ENCODE results near the gene PATJ. TPM values are rescaled to one million over a fixed set of nuclear protein-coding genes. Genes with fewer than 3 reads are reported as not detected.

The PATJ gene
- total RNA-seq, 1 experiment from 2014 or later = 72.2 TPM

- H3K36me3 Mint-ChIP-seq (ENCODE audit: insufficient read depth, unreplicated experiment) = peaks cover 50% of the 10 kb centered on the region
- peak overlapping the region; percentile 36 for H3K27ac Mint-ChIP-seq (ENCODE audit: unreplicated experiment)
- no peak for DNase-seq
- TF ChIP-seq CTCF (IDR thresholded peaks at IDR 0.05; ENCODE audit: unreplicated experiment) = no peak
- H3K9me3 Mint-ChIP-seq (ENCODE audit: low read depth, unreplicated experiment) = no peaks in the 10 kb centered on the region
- peaks cover 37% of the 10 kb centered on the region for H3K4me1 Mint-ChIP-seq (ENCODE audit: low read depth, unreplicated experiment)
- H3K27me3 Mint-ChIP-seq (ENCODE audit: unreplicated experiment) = no peaks in the 10 kb centered on the region
- CTCF ChIA-PET = no interaction called here
- BruUV-seq (replicated peaks) = no TSS peak
- H3K4me3 Mint-ChIP-seq (ENCODE audit: low read depth, unreplicated experiment) = no peak overlapping the region
- intact Hi-C loops (cut with micrococcal nuclease; ENCODE audit: unreplicated experiment) = loop anchor here (1.0 kb wide), 1 partner anchor 7 kb away; no protein-coding TSS in a partner anchor
Measured at GRCh38 chr1:61746813-61747212, 4.5 kb downstream of the PATJ start.

GRCh38 chr1:61748566-61748965, 6.3 kb downstream of the PATJ start:
- CTCF ChIA-PET = no interaction called here
- intact Hi-C loops (cut with micrococcal nuclease; ENCODE audit: unreplicated experiment) = no loop called here
- Mint-ChIP-seq H3K36me3 (ENCODE audit: insufficient read depth, unreplicated experiment) (peaks cover 34% of the 10 kb centered on the region), H3K4me1 (ENCODE audit: low read depth, unreplicated experiment) (peaks cover 31% of the 10 kb centered on the region), H3K4me3 (ENCODE audit: low read depth, unreplicated experiment) (no peak overlapping the region), H3K9me3 (ENCODE audit: low read depth, unreplicated experiment) (no peaks in the 10 kb centered on the region), H3K27me3 (ENCODE audit: unreplicated experiment) (no peaks in the 10 kb centered on the region), H3K27ac (ENCODE audit: unreplicated experiment) (no peak overlapping the region)
- no peak for DNase-seq
- no TSS peak for BruUV-seq (replicated peaks)
- no peak for TF ChIP-seq CTCF (IDR thresholded peaks at IDR 0.05; ENCODE audit: unreplicated experiment)

- BruUV-seq (replicated peaks) = no TSS peak
- CTCF ChIA-PET = interaction anchor here (0.5 kb wide), 1 partner anchor 149 kb away, joined by 3 read pairs; no protein-coding TSS in a partner anchor
- Mint-ChIP-seq H3K9me3 (ENCODE audit: low read depth, unreplicated experiment) (no peaks in the 10 kb centered on the region), H3K4me3 (ENCODE audit: low read depth, unreplicated experiment) (no peak overlapping the region), H3K27me3 (ENCODE audit: unreplicated experiment) (no peaks in the 10 kb centered on the region), H3K36me3 (ENCODE audit: insufficient read depth, unreplicated experiment) (peaks cover 34% of the 10 kb centered on the region), H3K27ac (ENCODE audit: unreplicated experiment) (no peak overlapping the region), H3K4me1 (ENCODE audit: low read depth, unreplicated experiment) (peaks cover 29% of the 10 kb centered on the region)
- TF ChIP-seq CTCF (IDR thresholded peaks at IDR 0.05; ENCODE audit: unreplicated experiment) = no peak
- no peak for DNase-seq
- intact Hi-C loops (cut with micrococcal nuclease; ENCODE audit: unreplicated experiment) = no loop called here
Measured at GRCh38 chr1:61749574-61749973, 7.3 kb downstream of the PATJ start.

- no peak overlapping the region for H3K27ac Mint-ChIP-seq (ENCODE audit: unreplicated experiment)
- CTCF ChIA-PET = no interaction called here
- H3K9me3 Mint-ChIP-seq (ENCODE audit: low read depth, unreplicated experiment) = no peaks in the 10 kb centered on the region
- peaks cover 13% of the 10 kb centered on the region for H3K4me1 Mint-ChIP-seq (ENCODE audit: low read depth, unreplicated experiment)
- intact Hi-C loops (cut with micrococcal nuclease; ENCODE audit: unreplicated experiment) = no loop called here
- no TSS peak for BruUV-seq (replicated peaks)
- H3K4me3 Mint-ChIP-seq (ENCODE audit: low read depth, unreplicated experiment) = no peak overlapping the region
- peaks cover 28% of the 10 kb centered on the region for H3K36me3 Mint-ChIP-seq (ENCODE audit: insufficient read depth, unreplicated experiment)
- TF ChIP-seq CTCF (IDR thresholded peaks at IDR 0.05; ENCODE audit: unreplicated experiment) = no peak
- DNase-seq = no peak
- H3K27me3 Mint-ChIP-seq (ENCODE audit: unreplicated experiment) = no peaks in the 10 kb centered on the region
Measured at GRCh38 chr1:61752921-61753389, 10.7 kb downstream of the PATJ start.

Measured in Calu3 (cell line).